ENCODE measurements around the gene CDC123.
"Not testable (repeated sequence)": the region's sequence is repeated elsewhere in the genome, so short reads cannot be mapped to it uniquely, and the experiment has no call there.

DNA sequence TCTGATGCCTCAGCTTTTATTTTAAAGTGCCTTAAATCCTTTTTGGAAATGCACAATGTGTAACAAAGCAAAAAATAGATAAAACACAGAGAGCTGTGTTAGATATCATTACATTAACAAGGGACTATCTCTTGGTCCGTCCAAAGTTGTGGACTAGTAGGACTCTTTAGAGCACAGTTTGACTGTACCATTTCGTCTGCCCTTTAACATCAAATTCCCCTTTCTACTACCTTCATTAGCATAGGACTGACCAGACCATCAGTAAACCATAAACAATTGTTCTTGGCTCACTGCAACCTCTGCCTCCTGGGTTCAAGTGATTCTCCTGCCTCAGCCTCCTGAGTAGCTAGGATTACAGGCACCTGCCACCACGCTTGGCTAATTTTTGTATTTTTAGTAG is 101.8 kb downstream of the CDC123 start:
- TF ChIP-seq CTCF (conservative IDR thresholded peaks at IDR 0.05; ENCODE audit: low read length); EZH2phosphoT487 (IDR thresholded peaks at IDR 0.05; ENCODE audit: borderline replicate concordance): not testable (repeated sequence)
